IPS DF 4.7 (cell line): ENCODE data around the gene DRC3.
"Not testable (repeated sequence)": the region's sequence is repeated elsewhere in the genome, so short reads cannot be mapped to it uniquely, and the experiment has no call there.

Experiments
- DNase-seq: peaks from one replicate; pipeline ENCODE4 v3.0.0-alpha.2; 2013; ENCODE audit warnings: low spot score; ENCODE audit errors: extremely low read depth

Gene DRC3

GRCh38 chr17:17993852-17994251 is 21.2 kb downstream of the DRC3 start:
- DNase-seq, result no peak

- peak; percentile 41 for DNase-seq
Measured at GRCh38 chr17:17994271-17995069, 21.8 kb downstream of the DRC3 start.

DNA sequence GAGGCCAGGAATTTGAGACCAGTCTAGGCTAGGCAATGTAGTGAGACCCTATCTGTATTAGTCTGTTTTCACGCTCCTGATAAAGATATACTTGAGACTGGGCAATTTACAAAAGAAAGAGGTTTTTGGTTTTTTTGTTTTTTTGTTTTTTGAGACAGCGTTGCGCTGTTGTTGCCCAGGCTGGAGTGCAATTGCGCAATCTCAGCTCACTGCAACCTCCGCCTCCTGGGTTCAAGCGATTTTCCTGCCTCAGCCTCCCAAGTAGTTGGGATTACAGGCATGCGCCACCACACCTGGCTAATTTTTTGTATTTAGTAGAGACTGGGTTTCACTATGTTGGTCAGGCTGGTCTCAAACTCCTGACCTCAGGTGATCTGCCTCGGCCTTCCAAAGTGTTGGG is 23.2 kb downstream of the DRC3 start:
- DNase-seq, result not testable (repeated sequence)

- no peak for DNase-seq
Measured at GRCh38 chr17:17998934-17999333, 26.3 kb downstream of the DRC3 start.

DNA sequence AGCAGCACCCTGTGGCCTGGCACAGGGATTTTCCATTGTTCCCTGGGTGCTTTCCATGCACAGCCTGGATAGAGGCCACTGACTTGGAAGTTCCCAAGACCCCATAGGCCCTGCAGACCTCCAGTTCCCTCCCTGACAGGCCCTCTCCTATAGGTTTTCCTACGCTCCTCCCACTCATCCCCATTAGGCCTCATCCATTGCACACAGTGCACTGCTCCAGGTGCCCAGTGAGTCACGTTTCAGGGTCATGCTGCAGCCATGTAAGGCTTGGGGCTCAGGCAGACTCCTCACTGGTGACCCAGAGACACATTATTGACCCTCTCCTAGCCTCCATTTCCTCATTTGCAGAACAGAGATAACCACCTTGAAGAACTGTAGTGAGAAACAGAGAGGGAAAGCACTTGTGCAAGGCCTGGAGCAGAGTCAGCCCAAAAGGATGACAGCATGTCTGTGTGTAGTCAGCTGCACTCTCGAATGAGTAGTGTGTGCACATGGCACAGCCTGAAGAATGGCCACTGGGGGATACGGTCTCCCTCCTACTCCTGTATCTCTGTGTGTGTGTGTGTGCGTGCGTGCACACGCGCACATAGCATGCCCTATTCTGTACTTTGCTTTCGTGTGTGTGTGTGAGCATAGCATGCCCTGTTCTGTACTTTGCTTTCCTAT is 26.8 kb downstream of the DRC3 start:
- DNase-seq, result no peak

- DNase-seq, result no peak
Measured at GRCh38 chr17:18000030-18000408, 27.4 kb downstream of the DRC3 start.

DNA sequence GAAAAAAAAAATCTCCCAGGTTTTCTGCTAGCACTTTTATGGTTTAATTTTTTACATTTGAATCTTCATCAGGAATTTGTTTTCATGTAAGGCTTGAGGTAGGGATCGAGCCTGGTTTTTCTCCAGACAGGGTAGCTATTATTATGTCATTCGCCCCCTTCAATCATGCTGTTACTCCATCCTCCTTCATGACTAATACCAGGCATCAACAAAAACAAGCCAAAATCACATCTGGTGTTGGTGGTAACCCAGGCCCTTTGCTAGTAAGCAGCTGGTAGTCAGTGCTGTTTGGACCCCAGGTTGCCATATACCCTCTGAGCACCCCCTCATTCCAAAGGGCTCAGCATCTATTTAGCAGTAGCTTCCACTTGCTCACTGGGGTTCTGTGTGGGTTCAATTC is 29.5 kb downstream of the DRC3 start:
- no peak for DNase-seq

DNA sequence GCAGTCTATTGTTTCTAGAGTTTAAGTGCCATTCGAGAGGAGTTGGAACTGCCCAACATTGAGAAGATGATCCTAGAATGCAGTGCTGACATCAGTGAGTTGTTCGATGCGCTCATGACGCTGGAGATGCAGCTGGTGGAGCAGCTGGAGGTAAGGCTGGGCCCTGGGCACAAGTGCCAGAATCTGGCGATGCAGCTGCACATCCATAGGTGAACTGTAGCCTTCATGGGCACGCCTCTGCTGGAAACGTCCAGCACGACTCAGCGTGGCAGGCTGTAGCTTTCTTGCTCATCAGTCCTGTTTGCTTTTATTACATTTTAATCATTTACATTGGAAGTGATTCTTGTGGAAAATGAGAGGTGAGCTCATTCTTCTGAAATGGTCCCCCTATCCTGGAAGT is 31.7 kb downstream of the DRC3 start:
- no peak for DNase-seq

DNA sequence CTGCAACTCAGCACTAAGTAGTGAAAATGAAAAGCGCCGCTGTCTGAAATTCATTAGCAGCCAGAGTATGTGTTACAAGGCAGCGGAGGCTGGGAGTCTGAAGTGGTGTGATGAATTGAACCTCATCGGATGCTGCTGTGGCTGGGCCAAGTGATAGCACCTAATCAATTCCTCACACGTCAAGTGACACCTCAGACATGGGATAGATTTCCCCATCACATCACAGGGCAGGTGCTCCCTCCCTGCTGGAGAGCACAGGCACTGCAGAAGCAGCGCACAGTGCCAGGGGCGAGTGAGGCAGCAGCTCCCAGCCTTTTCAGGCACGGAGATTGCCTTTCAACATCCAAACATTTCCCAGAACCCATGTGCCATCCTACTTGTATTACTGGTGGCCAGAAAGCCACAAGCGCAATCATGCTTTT is 32.2 kb downstream of the DRC3 start:
- DNase-seq, result no peak

- DNase-seq, result no peak
Measured at GRCh38 chr17:18005496-18005895, 32.8 kb downstream of the DRC3 start.

GRCh38 chr17:18006495-18007239 is 34.0 kb downstream of the DRC3 start:
- DNase-seq, result no peak

DNA sequence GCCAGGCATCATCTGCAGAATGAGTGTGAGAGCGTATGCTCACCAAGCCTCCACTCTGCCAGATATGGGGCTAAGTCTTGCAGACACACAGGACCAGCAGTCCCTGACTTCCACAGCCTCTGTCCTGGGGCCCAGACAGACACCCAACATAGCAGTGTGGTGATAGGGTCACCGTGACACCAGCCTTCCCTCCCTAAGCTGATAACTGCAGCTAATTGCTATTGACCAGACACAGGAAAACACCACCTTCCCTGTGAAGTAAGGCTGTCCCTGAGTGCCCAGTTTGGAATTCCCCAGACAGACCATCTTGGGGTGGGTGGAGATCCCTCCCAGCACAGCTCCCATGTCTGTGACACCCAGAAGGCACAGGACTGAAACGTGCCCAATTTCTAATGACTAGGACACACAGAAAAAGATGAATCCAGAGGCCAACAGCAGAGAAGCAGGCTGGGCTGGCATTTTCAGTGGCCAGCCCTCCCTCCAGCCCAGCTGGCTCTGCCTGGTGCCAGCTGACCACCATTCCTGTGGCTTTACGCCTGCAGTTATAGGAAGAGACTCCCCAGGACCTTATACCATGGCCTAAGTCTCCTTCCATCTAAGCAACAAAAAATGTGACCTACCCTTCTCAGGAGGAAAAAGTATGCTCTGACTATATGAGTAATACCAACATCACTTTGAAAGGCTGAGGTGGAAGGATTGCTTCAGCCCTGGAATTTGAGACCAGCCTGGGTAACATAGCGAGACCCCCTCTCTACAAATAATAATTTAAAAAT is 36.0 kb downstream of the DRC3 start:
- no peak for DNase-seq

DNA sequence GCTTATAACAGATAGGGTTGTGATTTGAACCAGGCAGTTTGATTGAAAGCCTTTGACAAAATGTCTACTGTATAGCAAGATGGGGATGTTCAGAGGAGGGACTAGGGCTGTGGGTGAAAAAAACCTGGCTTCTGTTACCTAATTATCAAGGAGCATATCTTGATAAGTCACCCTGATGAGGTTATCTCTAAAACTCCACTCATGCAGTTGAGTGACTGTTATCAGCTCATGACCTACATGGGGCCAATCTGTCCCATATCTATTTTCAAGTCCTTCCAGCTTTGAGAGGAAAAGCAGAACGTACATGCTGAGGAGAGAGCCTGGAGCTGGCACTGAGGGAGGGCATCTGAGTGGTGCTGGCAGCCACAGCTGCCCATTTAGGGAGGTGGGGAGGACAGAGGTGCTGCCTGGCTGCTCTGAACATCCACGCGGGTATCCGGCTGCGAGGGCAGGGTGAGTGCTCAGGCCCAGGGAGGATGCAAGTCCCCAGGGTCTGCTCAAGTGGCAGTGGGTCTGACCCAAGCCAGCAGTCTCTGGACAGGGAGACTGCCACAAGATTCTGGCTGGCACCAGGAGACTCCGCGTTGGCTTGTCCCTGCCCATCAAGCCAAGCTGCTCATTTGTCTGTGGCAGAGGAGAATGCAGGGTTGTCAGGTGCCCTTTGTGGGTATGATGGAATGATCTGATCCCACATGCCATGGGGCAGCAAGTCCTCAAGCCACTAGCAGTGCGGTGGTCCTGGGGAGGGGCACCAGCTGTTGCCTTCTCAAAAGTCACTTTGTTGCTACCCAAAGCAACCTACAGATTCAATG is 37.2 kb downstream of the DRC3 start:
- no peak for DNase-seq

GRCh38 chr17:18011286-18011685 is 38.6 kb downstream of the DRC3 start:
- no peak for DNase-seq

GRCh38 chr17:18014006-18014405 is 41.3 kb downstream of the DRC3 start:
- no peak for DNase-seq

- DNase-seq, result no peak
Measured at GRCh38 chr17:18015593-18015992, 42.9 kb downstream of the DRC3 start.

DNA sequence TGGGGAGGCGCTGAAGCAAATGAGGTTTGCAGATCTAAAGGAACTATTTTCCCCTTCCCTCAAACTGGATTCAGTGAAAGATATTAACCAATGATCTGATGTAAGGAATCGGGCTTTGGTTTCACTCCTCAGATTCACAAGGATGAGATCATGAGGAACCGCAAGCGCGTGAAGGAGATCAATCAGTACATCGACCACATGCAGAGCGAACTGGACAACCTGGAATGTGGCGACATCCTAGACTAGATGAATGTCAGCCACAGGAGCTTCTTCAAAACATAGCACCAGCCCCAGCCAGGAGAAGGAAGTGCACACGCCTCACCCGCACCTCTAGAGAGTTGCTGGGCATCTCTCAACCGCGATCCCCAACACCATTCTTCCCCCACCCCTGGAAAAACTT is 43.8 kb downstream of the DRC3 start:
- DNase-seq, result no peak

DNA sequence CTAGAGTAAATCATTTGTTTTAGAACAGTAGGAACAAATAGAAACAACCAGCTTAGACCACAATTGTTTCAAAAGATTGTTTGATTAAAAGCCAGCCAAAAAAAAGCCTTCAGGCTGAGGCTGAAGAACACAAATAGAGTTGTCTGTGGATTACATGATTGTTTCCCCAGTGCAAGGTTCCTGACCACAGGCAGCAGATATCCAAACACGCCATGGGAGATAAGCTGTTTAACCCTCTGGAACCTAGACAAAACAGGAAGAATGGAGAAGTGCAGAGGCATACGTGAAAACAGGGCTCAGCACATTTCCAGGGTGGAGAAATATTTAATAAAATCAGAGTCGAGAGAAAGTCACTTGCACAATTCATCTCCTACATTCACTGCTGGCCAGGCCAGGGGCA is 45.3 kb downstream of the DRC3 start:
- DNase-seq, result no peak

DNA sequence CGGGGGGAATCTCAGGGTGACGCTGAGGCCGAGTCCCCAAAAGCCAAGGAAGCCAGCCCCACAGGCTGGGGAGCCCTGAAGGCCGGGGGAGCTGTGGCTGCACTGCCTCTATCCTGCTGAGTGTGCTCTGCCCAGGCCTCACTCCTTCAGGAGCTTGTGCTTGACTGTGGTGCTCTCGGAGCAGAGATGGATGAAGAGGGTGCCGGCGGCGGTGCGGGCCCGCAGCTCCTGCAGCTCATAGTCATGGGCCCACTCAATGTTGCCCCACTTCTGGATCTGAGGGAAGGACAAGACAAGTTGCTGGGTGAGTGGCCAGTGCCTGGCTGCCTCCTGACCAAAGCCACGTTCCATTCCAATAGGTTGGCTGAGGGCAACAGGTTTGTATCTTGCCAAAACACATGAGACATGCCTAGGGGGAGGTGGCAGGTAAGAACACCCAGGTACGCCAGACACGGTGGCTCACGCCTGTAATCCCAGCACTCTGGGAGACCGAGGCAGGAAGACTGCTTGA is 45.8 kb downstream of the DRC3 start:
- DNase-seq, result no peak

DNA sequence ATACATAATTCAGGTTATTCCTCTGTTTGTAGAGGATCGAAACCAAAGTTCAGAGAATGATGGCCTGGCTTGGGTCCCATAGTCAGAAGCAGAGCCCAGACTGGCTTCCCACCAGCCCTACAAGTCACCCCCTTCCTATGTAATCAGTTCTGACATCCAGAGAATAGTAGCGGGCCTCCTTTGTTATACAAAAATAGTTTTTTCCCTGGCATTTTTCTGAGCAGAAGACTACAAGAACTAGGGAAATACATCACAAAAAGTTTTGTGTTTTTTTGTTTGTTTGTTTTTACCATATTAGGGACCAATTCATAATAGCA is 47.1 kb downstream of the DRC3 start:
- DNase-seq, result no peak

GRCh38 chr17:18020971-18021370 is 48.3 kb downstream of the DRC3 start:
- DNase-seq, result no peak
